ENCODE data around the gene CEACAM7.

CEACAM7 gene

DNA sequence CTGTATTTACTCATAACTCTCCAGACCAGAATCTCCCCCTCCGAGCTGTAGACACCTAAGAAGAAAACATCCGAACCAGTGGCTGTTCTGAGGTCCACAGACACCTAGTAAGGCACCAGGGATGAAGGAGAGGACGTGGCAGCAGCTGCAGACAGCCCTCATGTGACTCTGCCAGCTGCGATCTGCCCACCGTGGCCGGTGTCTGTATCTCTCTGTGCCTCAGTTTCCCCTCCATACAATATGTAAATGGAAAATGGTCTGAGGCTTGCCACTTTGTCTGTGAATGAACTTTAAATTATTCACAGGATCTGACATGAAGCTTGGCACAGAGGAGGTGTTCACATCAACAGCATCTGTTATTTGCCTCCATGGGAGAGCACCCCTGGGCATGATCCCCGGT is 63.6 kb downstream of the CEACAM7 start:
- H3K4me3 ChIP-seq (ENCODE audit: low read depth, low read length), result no peak overlapping the region
- no peak overlapping the region for H2AFZ ChIP-seq
- H3K4me1 ChIP-seq, result no peaks in the 10 kb centered on the region
- H3K27ac ChIP-seq, result no peak overlapping the region
- TF ChIP-seq CTCF (IDR thresholded peaks at IDR 0.05), result no peak
- no peaks in the 10 kb centered on the region for H3K79me2 ChIP-seq
- no peaks in the 10 kb centered on the region for H3K36me3 ChIP-seq (ENCODE audit: control insufficient read depth, insufficient read depth, low read length)
- no peak overlapping the region for H3K4me2 ChIP-seq (ENCODE audit: low read length)
- no peaks in the 10 kb centered on the region for H3K9me3 ChIP-seq (ENCODE audit: control insufficient read depth, low read length)
- no peaks in the 10 kb centered on the region for H3K27me3 ChIP-seq (ENCODE audit: control insufficient read depth, insufficient read depth, low read length)
- no peak overlapping the region for H3K9ac ChIP-seq

DNA sequence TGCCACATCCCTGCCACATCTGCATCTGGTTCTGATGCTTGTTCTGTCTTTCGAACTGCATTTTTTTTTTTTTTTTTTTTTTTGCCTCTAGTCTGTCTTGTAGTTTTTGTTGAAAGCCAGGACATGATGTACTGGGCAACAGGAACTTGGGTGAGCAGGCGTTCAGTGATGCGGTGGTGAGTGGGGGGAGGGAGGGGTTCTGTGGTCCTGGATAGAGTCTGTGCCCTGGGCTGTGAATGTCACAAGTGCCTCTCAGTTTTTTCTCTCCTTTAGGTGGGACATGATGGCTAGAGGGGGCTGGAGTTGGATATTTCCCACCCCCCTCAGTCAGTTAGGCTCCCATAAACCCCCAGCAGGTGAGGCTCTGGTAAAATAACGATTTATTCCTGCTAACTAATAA is 64.7 kb downstream of the CEACAM7 start:
- Histone ChIP-seq H3K4me1 (no peaks in the 10 kb centered on the region), H3K4me2 (ENCODE audit: low read length) (no peak overlapping the region), H3K36me3 (ENCODE audit: control insufficient read depth, insufficient read depth, low read length) (no peaks in the 10 kb centered on the region), H3K9me3 (ENCODE audit: control insufficient read depth, low read length) (no peaks in the 10 kb centered on the region), H3K27ac (no peak overlapping the region), H3K9ac (no peak overlapping the region), H2AFZ (no peak overlapping the region), H3K79me2 (no peaks in the 10 kb centered on the region), H3K27me3 (ENCODE audit: control insufficient read depth, insufficient read depth, low read length) (no peaks in the 10 kb centered on the region), H3K4me3 (ENCODE audit: low read depth, low read length) (no peak overlapping the region)
- no peak for TF ChIP-seq CTCF (IDR thresholded peaks at IDR 0.05)

Data from parathyroid adenoma (tissue), 2 donors.